ENCODE results near the gene TERT.

DNA sequence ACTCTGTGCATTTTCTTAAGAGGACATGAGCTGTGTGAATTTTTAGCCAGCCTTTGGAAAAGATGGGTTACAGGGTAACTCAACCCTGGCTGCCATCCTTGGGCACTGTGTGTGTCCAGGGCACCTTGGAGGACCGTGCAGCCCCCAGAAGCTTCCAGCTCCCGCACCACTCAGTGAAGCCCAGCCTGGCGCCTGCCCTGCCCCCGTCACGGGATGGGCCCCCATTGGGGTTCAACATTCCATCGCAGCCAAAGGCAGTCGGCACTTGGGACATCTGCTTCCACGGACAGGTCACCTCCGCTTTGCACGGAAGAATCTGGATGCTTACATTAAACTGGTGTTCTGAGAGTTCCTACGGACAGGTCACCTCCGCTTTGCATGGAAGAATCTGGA is 71.6 kb downstream of the TERT start:
- TF ChIP-seq, protein P1, sequence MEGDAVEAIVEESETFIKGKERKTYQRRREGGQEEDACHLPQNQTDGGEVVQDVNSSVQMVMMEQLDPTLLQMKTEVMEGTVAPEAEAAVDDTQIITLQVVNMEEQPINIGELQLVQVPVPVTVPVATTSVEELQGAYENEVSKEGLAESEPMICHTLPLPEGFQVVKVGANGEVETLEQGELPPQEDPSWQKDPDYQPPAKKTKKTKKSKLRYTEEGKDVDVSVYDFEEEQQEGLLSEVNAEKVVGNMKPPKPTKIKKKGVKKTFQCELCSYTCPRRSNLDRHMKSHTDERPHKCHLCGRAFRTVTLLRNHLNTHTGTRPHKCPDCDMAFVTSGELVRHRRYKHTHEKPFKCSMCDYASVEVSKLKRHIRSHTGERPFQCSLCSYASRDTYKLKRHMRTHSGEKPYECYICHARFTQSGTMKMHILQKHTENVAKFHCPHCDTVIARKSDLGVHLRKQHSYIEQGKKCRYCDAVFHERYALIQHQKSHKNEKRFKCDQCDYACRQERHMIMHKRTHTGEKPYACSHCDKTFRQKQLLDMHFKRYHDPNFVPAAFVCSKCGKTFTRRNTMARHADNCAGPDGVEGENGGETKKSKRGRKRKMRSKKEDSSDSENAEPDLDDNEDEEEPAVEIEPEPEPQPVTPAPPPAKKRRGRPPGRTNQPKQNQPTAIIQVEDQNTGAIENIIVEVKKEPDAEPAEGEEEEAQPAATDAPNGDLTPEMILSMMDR (conservative IDR thresholded peaks at IDR 0.05 in 1 of 2, IDR thresholded peaks at IDR 0.05 in 1 of 2; ENCODE audit: extremely low read depth in 1 of 2, insufficient read depth in 1 of 2, low read depth in 1 of 2, low read length in 2 of 2), result no peak
- TF ChIP-seq EZH2 (IDR thresholded peaks at IDR 0.05; ENCODE audit: borderline replicate concordance, low read length), result no peak

Measured in mammary epithelial cell (primary cell).